Measurements from ENCODE around the gene FIBP. TPM values are rescaled to one million over a fixed set of nuclear protein-coding genes. Genes with fewer than 3 reads are reported as not detected.

FIBP gene
- total and polyA plus RNA-seq, 2 of the 8 experiments (the other 6 are each of a cell fraction or from before 2014, with no cell fraction given): 74.3 to 173 TPM

DNA sequence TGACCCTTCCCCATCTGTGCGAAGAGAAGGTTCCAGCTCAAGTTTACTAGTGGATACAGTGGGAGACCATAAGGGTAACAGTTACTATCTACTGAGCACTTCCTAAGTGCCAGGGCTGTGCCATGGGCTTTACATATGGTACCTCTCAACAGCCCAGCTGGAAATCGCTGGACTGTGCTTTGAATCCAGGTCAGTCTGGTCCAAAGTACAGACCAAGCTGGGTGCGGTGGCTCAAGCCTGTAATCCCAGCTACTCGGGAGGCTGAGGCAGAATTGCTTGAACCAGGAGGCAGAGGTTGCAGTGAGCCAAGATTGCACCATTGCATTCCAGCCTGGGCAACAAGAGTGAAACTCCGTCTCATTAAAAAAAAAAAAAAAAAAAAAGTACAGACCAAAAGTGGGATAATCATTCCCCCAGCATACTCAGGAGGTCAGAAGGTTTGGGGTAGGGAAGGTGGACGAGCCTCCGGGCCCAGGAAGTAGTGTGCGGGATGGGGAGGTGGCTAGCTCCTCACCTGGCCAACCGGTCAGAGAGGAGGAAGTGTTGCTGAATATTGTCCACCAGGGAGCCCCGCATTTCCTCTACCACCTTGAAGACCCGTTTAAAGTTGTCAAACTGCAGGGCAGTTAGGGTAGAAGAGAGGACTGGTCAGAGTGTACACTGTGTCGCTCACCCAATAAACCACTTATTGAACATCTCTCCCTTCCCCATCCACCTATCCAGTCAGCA, 2.3 kb downstream of the FIBP start (continued):
- TF ChIP-seq, protein P1, sequence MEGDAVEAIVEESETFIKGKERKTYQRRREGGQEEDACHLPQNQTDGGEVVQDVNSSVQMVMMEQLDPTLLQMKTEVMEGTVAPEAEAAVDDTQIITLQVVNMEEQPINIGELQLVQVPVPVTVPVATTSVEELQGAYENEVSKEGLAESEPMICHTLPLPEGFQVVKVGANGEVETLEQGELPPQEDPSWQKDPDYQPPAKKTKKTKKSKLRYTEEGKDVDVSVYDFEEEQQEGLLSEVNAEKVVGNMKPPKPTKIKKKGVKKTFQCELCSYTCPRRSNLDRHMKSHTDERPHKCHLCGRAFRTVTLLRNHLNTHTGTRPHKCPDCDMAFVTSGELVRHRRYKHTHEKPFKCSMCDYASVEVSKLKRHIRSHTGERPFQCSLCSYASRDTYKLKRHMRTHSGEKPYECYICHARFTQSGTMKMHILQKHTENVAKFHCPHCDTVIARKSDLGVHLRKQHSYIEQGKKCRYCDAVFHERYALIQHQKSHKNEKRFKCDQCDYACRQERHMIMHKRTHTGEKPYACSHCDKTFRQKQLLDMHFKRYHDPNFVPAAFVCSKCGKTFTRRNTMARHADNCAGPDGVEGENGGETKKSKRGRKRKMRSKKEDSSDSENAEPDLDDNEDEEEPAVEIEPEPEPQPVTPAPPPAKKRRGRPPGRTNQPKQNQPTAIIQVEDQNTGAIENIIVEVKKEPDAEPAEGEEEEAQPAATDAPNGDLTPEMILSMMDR (IDR thresholded peaks at IDR 0.05; ENCODE audit: control extremely low read depth in 1 of 3, insufficient read depth in 1 of 3, low read depth in 1 of 3, low read length in 3 of 3): no peak
- TF ChIP-seq SIRT6 (IDR thresholded peaks at IDR 0.05; ENCODE audit: low read length) (no peak), BCL11A (IDR thresholded peaks at IDR 0.05; ENCODE audit: low read depth in 2 of 2, low read length in 2 of 2) (no peak), YY1 (IDR thresholded peaks at IDR 0.05; ENCODE audit: low read depth, low read length) (no peak)
- TF ChIP-seq, protein P2, sequence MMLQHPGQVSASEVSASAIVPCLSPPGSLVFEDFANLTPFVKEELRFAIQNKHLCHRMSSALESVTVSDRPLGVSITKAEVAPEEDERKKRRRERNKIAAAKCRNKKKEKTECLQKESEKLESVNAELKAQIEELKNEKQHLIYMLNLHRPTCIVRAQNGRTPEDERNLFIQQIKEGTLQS (IDR thresholded peaks at IDR 0.05; ENCODE audit: insufficient read depth, low read depth, low read length): no peak
